GM21423 (cell line): ENCODE data around the gene CREB5.
"Not testable (repeated sequence)": the region's sequence is repeated elsewhere in the genome, so short reads cannot be mapped to it uniquely, and the experiment has no call there.

ENCODE experiments used
- ATAC-seq: cut with Tn5 transposase; IDR thresholded peaks from one replicate; pipeline ENCODE4 v1.9.1; 2021; ENCODE audit warnings: mild to moderate bottlenecking, moderate library complexity; ENCODE audit not compliant: unreplicated experiment

Gene CREB5

DNA sequence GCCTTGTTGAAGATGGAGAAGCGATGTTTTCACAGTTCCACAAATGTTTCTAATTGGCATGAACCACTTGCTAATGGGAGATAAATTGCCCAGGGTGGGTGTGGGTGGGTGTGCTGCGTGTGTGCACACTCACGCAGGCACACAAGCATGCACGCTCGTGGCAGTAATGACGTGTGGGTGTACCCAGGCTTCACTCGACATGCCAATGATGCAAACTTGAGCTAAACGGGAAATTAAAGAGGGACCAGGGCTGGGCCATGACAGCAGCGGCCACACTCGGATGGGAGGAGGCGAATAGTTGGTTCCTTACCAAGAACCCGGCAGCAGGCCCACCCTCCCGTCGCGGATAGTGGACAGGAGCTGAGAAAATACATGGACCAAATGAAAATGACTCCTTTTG, 386.0 kb downstream of the CREB5 start:
- ATAC-seq, result no peak

- no peak for ATAC-seq
Observed at GRCh38 chr7:28799619-28800018, 387.3 kb downstream of the CREB5 start.

GRCh38 chr7:28800150-28800549, 387.8 kb downstream of the CREB5 start:
- no peak for ATAC-seq

GRCh38 chr7:28802450-28802849, 390.1 kb downstream of the CREB5 start:
- ATAC-seq, result no peak

GRCh38 chr7:28804157-28804556, 391.8 kb downstream of the CREB5 start:
- ATAC-seq, result no peak

DNA sequence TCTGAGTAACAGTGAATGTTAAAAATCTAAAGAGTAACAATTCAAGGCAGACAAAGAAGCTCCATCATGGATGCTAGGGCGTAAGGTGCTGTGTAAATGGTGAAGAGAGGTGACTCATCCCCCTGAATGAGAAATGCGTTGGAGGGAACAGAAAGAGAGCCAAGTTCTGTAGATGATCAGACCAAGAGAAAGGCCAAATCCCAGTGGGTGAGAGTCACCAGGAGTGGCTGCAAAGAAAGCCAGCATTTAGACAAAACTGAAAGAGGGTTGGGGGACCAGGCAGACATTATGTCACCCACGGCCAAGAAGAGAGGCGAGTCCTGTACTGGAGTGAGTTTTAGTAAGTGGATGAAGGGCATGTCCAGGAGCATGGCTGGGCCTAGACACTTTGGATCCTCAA, 392.7 kb downstream of the CREB5 start:
- no peak for ATAC-seq

DNA sequence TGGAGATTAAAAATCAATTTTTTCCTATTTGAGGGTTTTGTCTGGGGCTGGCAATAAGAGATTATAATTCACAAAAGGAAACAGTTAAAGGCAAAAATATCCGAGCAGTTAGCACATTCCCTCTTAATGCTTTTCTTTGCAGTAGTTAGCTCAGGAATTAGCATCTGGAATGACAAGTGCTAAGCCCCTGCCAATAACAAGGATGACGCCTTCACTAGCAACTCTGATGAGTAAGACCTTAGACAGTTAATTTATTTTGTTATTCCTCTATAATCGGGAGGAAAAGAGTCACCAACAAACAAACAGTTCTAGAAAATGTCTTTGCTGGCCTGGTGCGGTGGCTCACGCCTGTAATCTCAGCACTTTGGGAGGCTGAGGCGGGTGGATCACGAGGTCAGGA, 394.5 kb downstream of the CREB5 start:
- ATAC-seq, result no peak

DNA sequence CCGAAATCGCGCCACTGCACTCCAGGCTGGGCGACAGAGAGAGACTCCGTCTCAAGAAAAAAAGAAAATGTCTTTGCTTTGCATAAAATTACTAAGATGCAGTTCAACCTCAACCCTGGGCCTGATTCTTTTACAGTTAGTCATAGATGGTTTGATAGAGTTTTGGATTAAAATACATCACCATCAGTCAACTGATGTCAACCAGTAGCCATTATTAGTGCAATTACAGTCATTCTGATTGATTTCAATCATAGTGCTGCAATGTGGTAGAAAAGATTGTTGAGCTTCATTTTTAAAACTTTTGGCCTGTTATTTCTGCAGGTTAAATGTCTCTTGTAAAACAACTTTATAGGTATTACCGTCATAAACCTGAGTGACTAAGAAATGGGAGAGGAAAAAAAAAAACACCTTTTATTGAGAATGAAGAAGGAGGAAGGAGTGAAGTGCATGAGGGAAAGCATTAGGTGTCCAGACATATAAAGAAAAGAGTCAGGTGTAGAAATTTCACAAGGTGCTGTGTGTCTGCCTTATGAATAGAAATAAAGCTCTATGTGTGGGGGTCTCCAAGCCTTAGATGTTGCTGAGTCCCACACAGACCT, 395.2 kb downstream of the CREB5 start:
- ATAC-seq, result no peak

DNA sequence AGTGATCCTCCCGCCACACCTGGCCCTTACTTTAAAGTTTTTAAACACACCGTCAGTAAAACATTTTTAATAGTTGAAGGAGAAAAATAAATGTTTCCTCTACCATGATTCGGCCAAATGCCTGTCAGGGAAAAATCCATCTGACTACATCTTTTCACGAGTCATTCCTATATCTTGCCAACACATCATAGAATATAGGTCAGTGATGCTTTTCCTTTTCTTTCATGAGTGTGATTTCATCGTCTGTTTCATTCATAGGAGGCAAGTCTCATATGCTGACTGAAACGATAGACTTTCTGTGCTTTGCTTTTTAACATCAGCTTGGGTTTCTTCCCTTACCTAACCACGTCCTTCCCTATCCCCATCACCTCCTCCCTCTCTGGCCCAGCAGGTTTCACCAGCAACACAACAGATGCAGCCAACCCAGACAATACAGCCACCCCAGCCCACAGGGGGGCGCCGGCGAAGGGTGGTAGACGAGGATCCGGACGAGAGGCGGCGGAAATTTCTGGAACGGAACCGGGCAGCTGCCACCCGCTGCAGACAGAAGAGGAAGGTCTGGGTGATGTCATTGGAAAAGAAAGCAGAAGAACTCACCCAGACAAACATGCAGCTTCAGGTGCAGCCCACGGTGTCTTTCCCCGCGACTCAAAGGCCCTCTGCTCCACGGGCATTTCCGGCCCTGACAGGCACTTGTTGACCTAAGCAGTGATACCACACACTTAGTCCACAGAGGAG, 396.6 kb downstream of the CREB5 start:
- no peak for ATAC-seq

- ATAC-seq, result no peak
Observed at GRCh38 chr7:28811008-28811407, 398.7 kb downstream of the CREB5 start.

DNA sequence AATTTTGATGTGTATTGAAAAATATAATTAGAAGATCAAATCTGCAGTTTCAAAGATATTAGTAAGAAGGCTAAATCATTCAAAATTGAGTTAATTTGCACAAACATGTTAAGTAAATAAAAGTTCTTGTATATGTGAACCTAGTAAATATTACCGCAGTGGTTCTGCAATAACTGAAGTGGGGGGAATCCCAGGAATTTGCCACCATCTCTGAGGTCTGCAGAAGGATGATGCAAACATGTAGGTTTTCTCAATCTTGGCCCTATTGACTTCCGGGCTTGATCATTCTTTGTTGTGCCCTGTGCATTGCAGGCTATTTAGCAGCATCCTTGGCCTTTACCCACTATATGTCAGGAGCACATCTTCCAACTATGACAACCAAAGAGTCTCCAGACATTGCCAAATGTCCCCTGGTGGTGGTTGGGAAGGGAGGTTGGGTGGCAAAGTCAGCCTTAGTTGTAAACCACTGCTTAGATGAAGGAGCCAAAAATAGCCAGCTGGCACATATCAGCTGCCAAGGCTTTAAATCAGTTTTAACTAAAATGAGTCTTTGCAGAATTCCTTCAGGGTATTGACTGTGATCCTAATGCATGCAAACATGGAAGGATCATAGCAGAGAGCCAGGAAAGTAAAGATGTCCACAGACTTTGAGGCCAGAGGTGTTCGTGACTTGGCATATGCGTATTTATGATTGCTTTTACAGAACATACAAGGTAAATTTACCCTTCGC, 399.5 kb downstream of the CREB5 start:
- ATAC-seq, result no peak

GRCh38 chr7:28812616-28813015, 400.3 kb downstream of the CREB5 start:
- no peak for ATAC-seq

GRCh38 chr7:28813243-28813962, 401.1 kb downstream of the CREB5 start:
- no peak for ATAC-seq

GRCh38 chr7:28815369-28815927, 403.1 kb downstream of the CREB5 start:
- ATAC-seq, result peak; percentile 36

DNA sequence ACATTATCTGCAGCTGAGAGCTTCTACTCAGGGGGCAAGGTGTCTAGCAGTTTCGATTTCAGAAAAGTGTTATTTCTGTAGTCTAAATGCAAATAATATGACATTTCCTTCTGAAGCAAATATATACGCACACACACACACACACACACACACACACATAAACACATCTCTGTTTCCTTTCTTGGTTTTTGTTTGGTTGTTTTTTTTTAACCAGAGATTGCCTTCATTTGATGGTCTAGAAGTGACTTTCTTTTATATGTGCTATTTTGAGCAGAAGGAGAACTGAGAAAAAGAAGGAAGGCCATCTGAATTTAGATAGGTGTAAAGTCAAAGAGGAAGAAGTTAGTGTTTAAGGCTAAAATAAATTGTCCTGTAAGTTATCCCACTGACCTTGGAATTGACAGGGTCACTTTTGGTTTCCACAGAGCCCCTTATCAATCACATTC, 403.6 kb downstream of the CREB5 start:
- peak; percentile 77 for ATAC-seq

DNA sequence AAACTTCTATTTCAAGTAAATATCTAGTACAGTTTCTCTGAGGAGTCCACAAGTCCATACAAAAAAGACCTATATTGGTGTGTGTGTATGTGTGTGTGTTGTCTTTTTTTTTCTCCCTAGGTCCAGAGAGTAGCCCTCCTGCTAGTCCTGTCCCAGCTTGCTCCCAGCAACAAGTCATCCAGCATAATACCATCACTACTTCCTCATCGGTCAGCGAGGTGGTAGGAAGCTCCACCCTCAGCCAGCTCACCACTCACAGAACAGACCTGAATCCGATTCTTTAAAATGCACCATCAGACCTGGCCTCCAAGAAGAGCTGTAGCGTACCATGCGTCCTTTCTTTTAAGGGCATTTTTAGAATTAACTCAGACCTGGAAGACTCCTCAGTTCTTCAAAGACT, 406.7 kb downstream of the CREB5 start:
- no peak for ATAC-seq

GRCh38 chr7:28823582-28823981, 411.3 kb downstream of the CREB5 start:
- ATAC-seq, result no peak

- not testable (repeated sequence) for ATAC-seq
Observed at GRCh38 chr7:28825817-28826448, 413.6 kb downstream of the CREB5 start.

DNA sequence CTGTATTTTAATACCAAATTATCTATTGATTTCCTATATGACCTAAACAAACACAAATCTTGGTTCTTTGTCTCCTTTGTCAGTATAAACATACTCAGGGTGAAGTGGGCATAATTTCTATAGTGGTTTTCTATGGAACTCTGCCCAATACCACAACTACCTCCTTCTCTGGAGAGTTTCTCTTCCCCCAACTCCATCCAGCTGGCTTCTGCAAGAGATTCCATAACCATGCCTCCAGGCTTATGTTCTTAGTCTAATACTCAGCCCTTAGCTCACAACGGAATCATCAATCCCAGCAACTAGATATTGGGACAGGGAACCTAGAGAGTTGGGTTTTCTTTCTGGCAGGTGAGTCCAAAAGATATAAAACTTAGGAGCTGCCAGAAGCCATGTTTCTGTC, 418.5 kb downstream of the CREB5 start:
- ATAC-seq, result no peak

GRCh38 chr7:28832669-28833068, 420.4 kb downstream of the CREB5 start:
- ATAC-seq, result no peak

GRCh38 chr7:28835800-28836199, 423.5 kb downstream of the CREB5 start:
- ATAC-seq, result no peak
